Panc1 (cell line): Measurements from ENCODE around the gene C1RL. TPM values are rescaled to one million over a fixed set of nuclear protein-coding genes. Genes with fewer than 3 reads are reported as not detected.

Experiments
- ATAC-seq: fragments of 200-7000 bp; cut with Tn5 transposase; 2 replicates; pipeline ENCODE4 v1.9.1; 2020; ENCODE audit warnings: mild to moderate bottlenecking, moderate library complexity
- BruUV-seq: library from RNA; stranded (reverse); fragments of 400-500 nt; replicated peaks from 2 replicates; lab custom pipeline; 2021; lab: Mats Ljungman, UMichigan
- CTCF ChIA-PET: fragments of 300-600 bp; sonication (Branson Sonifier 250); formaldehyde crosslinking; loops from one replicate; lab custom pipeline; 2022; ENCODE audit warnings: antibody characterized with exemption; lab: Charles Lee
- POLR2A ChIA-PET: fragments of 300-600 bp; sonication (Branson Sonifier 250); formaldehyde crosslinking; loops from one replicate; lab custom pipeline; 2022; ENCODE audit warnings: antibody characterized with exemption; lab: Charles Lee
- DNase-seq: peaks from one replicate; pipeline ENCODE4 v3.0.0-alpha.2; 2010; ENCODE audit warnings: low read depth, low spot score
- H3K27ac ChIP-seq: 2 replicates; pipeline ENCODE4 v1.5.1; 2011; ENCODE audit warnings: mild to moderate bottlenecking, low read length, inconsistent platforms
- H3K27me3 ChIP-seq: fragments of 200-500 bp; sonication (Bioruptor generic); 2 replicates; pipeline ENCODE4 v1.6.0; 2014; ENCODE audit warnings: low read length, inconsistent platforms; ENCODE audit not compliant: control insufficient read depth, insufficient read depth
- H3K36me3 ChIP-seq: fragments of 200-500 bp; sonication (Bioruptor generic); 2 replicates; pipeline ENCODE4 v1.5.1; 2014; ENCODE audit warnings: inconsistent platforms, mild to moderate bottlenecking, low read length, moderate library complexity; ENCODE audit not compliant: control insufficient read depth, insufficient read depth
- H3K4me1 ChIP-seq: 2 replicates; pipeline ENCODE4 v1.5.1; 2011; ENCODE audit warnings: inconsistent platforms, mild to moderate bottlenecking, low read length, moderate library complexity; ENCODE audit not compliant: control insufficient read depth, insufficient read depth
- H3K4me3 ChIP-seq, 2 experiments: 2 replicates each; pipeline ENCODE4 v1.5.1; 2011 to 2012; ENCODE audit warnings: low read depth in 2 of 2, low read length in 2 of 2, mild to moderate bottlenecking in 2 of 2, inconsistent platforms in 1 of 2, moderate library complexity in 1 of 2
- H3K9me3 ChIP-seq: fragments of 200-500 bp; sonication (Bioruptor generic); 2 replicates; pipeline ENCODE4 v1.5.1; 2014; ENCODE audit warnings: low read depth, mild to moderate bottlenecking, inconsistent platforms, low read length, moderate library complexity; ENCODE audit not compliant: control insufficient read depth, insufficient read depth
- POLR2AphosphoS5 ChIP-seq: IDR thresholded peaks from 2 replicates; pipeline ENCODE4 v1.6.1; 2012; ENCODE audit warnings: mild to moderate bottlenecking, low read depth, low read length, moderate library complexity
- REST ChIP-seq, 2 experiments: IDR thresholded peaks; 2 replicates each; pipeline ENCODE4 v1.6.1; 2011 to 2012; ENCODE audit warnings: low read depth in 2 of 2, control low read depth in 1 of 2, low read length in 1 of 2, mild to moderate bottlenecking in 1 of 2, moderate library complexity in 1 of 2; ENCODE audit not compliant: insufficient read depth in 1 of 2
- SIN3A ChIP-seq: IDR thresholded peaks from 2 replicates; pipeline ENCODE4 v1.6.1; 2012; ENCODE audit warnings: low read depth, mild to moderate bottlenecking, low read length, moderate library complexity, borderline replicate concordance; ENCODE audit not compliant: insufficient read depth
- TCF7L2 ChIP-seq: IDR thresholded peaks from 2 replicates; pipeline ENCODE4 v1.6.1; 2011; ENCODE audit warnings: mild to moderate bottlenecking, low read depth, low read length, inconsistent platforms
- in situ Hi-C: cut with HindIII; loops from 2 replicates; pipeline ENCODE4 v1.10.0; 2016; ENCODE audit warnings: low sequenced_read_pairs, low pct_unique_long_range_greater_than_20kb
- intact Hi-C: fragments of 100-400 bp; cut with micrococcal nuclease; formaldehyde crosslinking; loops from one replicate; pipeline ENCODE4 v1.10.0; 2022; ENCODE audit not compliant: unreplicated experiment
- total RNA-seq: library from RNA; stranded (reverse); gene quantifications from one replicate; pipeline ENCODE4 v1.2.1, GENCODE V29; 2021; ENCODE audit not compliant: unreplicated experiment
- TF ChIP-seq, protein P1 (sequence below): fragments of 450-650 bp; IDR thresholded peaks from 2 replicates; pipeline ENCODE4 v1.5.1; 2017; ENCODE audit warnings: mild to moderate bottlenecking

Gene C1RL
- total RNA-seq, 1 experiment from 2014 or later, result 10.7 TPM

- Histone ChIP-seq H3K4me3 (no peak overlapping the region), H3K9me3 (no peaks in the 10 kb centered on the region), H3K27ac (no peak overlapping the region), H3K4me1 (no peaks in the 10 kb centered on the region), H3K36me3 (no peaks in the 10 kb centered on the region), H3K27me3 (no peaks in the 10 kb centered on the region)
- in situ Hi-C loops (no loop called here), intact Hi-C loops (no loop called here)
- DNase-seq, result no peak
- POLR2A ChIA-PET, result interaction anchor here (0.6 kb wide), 1 partner anchor 138 kb away, joined by 3 read pairs; no protein-coding TSS in a partner anchor
- CTCF ChIA-PET, result no interaction called here
- ATAC-seq, result no peak
- BruUV-seq, result no TSS peak
- TF ChIP-seq REST (IDR thresholded peaks at IDR 0.05; ENCODE audit: insufficient read depth in 1 of 2, low read depth in 2 of 2, low read length in 1 of 2) (no peak), SIN3A (no peak), POLR2AphosphoS5 (no peak), TCF7L2 (no peak)
- TF ChIP-seq, protein P1, sequence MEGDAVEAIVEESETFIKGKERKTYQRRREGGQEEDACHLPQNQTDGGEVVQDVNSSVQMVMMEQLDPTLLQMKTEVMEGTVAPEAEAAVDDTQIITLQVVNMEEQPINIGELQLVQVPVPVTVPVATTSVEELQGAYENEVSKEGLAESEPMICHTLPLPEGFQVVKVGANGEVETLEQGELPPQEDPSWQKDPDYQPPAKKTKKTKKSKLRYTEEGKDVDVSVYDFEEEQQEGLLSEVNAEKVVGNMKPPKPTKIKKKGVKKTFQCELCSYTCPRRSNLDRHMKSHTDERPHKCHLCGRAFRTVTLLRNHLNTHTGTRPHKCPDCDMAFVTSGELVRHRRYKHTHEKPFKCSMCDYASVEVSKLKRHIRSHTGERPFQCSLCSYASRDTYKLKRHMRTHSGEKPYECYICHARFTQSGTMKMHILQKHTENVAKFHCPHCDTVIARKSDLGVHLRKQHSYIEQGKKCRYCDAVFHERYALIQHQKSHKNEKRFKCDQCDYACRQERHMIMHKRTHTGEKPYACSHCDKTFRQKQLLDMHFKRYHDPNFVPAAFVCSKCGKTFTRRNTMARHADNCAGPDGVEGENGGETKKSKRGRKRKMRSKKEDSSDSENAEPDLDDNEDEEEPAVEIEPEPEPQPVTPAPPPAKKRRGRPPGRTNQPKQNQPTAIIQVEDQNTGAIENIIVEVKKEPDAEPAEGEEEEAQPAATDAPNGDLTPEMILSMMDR, result no peak
Observed at GRCh38 chr12:7090222-7090998, 18.6 kb downstream of the C1RL start.

DNA sequence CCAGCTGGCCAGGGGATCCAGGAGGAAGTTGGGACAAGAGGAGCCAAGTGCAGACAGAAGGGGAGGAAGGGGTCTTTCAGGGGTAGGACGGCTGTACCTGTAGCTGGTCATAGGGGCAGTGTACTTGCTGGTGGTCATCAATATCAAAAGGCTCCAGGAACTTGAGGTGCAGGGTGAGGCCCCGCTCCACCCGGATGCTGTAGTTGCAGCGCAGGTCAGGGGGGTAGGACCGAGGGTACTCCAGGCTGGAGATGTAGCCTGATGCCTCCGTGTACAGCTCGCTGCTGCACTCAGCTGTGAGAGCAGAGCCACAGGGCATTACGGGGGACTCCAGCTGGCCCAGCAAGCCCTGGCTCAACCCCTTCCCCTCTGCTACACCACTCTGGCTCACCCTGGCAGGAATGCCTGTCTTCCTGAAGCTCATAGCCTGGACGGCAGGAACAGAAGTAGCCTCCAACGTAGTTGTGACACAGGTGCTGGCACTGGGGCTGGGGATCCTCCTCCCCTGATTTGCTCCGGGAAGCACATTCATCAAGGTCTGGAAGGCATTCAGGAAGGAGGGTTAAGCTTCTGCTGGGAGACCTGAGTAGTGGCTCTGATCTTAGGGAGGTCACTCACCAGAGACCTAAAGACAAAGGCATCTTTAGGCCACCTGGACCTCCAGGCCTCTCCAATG lies 19.7 kb downstream of the C1RL start:
- H3K27ac ChIP-seq, result no peak overlapping the region
- ATAC-seq (no peak), DNase-seq (no peak)
- H3K27me3 ChIP-seq, result no peaks in the 10 kb centered on the region
- BruUV-seq, result no TSS peak
- no peaks in the 10 kb centered on the region for H3K4me1 ChIP-seq
- ChIA-PET POLR2A (no interaction called here), CTCF (no interaction called here)
- no peak overlapping the region for H3K4me3 ChIP-seq
- in situ Hi-C loops, result no loop called here
- intact Hi-C loops, result no loop called here
- H3K9me3 ChIP-seq, result no peaks in the 10 kb centered on the region
- no peak for TF ChIP-seq TCF7L2
- TF ChIP-seq POLR2AphosphoS5, result no peak
- no peak for TF ChIP-seq SIN3A
- TF ChIP-seq REST (IDR thresholded peaks at IDR 0.05; ENCODE audit: insufficient read depth in 1 of 2, low read depth in 2 of 2, low read length in 1 of 2), result no peak
- TF ChIP-seq, protein P1, result no peak
- H3K36me3 ChIP-seq, result no peaks in the 10 kb centered on the region
